HG03460 (cell line): ENCODE measurements around the gene PHKB.
"Not testable (repeated sequence)": the region's sequence is repeated elsewhere in the genome, so short reads cannot be mapped to it uniquely, and the experiment has no call there.

Source experiments
- ATAC-seq: cut with Tn5 transposase; IDR thresholded peaks from one replicate; pipeline ENCODE4 v1.9.1; 2021; ENCODE audit not compliant: unreplicated experiment

PHKB gene

GRCh38 chr16:47499700-47500264, 38.7 kb downstream of the PHKB start:
- no peak for ATAC-seq

- ATAC-seq: no peak
These were observed 42.8 kb downstream of the PHKB start for GRCh38 chr16:47503936-47504335.

GRCh38 chr16:47504599-47504998, 43.5 kb downstream of the PHKB start:
- ATAC-seq: no peak

- no peak for ATAC-seq
These were observed 45.7 kb downstream of the PHKB start for GRCh38 chr16:47506800-47507199.

GRCh38 chr16:47507701-47508100, 46.6 kb downstream of the PHKB start:
- no peak for ATAC-seq

- ATAC-seq: no peak
These were observed 50.8 kb downstream of the PHKB start for GRCh38 chr16:47511882-47512281.

- no peak for ATAC-seq
These were observed 57.9 kb downstream of the PHKB start for GRCh38 chr16:47519037-47519436.

- ATAC-seq: no peak
These were observed 58.4 kb downstream of the PHKB start for GRCh38 chr16:47519546-47519945.

GRCh38 chr16:47519996-47520679, 59.0 kb downstream of the PHKB start:
- ATAC-seq: no peak

- ATAC-seq: peak; percentile 99
These were observed 62.3 kb downstream of the PHKB start for GRCh38 chr16:47523342-47524006.

- no peak for ATAC-seq
These were observed 62.9 kb downstream of the PHKB start for GRCh38 chr16:47524007-47524405.

- no peak for ATAC-seq
These were observed 67.3 kb downstream of the PHKB start for GRCh38 chr16:47528431-47528830.

- no peak for ATAC-seq
These were observed 72.7 kb downstream of the PHKB start for GRCh38 chr16:47533744-47534292.

- no peak for ATAC-seq
These were observed 77.3 kb downstream of the PHKB start for GRCh38 chr16:47538472-47538871.

GRCh38 chr16:47539707-47540670, 78.9 kb downstream of the PHKB start:
- not testable (repeated sequence) for ATAC-seq

- ATAC-seq: not testable (repeated sequence)
These were observed 80.0 kb downstream of the PHKB start for GRCh38 chr16:47541135-47541534.

GRCh38 chr16:47544255-47544654, 83.1 kb downstream of the PHKB start:
- not testable (repeated sequence) for ATAC-seq

- not testable (repeated sequence) for ATAC-seq
These were observed 90.1 kb downstream of the PHKB start for GRCh38 chr16:47551185-47551584.

GRCh38 chr16:47551767-47552166, 90.6 kb downstream of the PHKB start:
- not testable (repeated sequence) for ATAC-seq

- ATAC-seq: no peak
These were observed 92.9 kb downstream of the PHKB start for GRCh38 chr16:47553853-47554564.
